ENCODE measurements around the gene RPRD2. TPM values are rescaled to one million over a fixed set of nuclear protein-coding genes. Genes with fewer than 3 reads are reported as not detected.
A peak's percentile ranks its signal among the peaks of the same experiment; 100 is the strongest.

Gene RPRD2
- total and polyA plus RNA-seq, 9 of the 15 experiments (the other 6 are each of a cell fraction or from before 2014, with no cell fraction given) = 1.5 to 21.6 (median 7.7) TPM

DNA sequence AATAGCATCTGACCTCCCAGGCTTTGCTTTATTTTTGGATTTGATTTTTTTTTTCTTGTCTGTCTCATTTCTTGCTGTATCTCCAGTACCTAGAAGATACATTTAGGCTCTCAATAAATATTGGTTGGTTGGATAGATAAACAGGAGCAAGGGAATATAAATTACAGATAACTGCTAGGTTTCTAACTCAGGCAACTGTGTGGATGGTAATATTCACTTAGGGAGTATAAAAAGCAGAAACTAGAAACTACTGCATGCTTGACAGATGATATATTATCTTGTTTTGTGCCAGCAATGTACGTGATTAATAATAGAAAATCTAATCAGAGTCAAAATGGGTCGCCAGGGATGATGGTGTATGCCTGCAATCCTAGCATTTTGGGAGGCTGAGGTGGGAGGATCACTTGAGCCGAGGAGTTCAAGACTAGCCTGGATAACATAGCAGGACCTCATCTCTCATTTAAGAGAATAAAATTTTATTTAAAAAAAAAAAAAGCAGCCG lies 92.2 kb downstream of the RPRD2 start (continued):
- TF ChIP-seq BRF1 (IDR thresholded peaks at IDR 0.05; ENCODE audit: borderline replicate concordance, extremely low read depth, insufficient read length) = no peak
- TF ChIP-seq, protein P1, sequence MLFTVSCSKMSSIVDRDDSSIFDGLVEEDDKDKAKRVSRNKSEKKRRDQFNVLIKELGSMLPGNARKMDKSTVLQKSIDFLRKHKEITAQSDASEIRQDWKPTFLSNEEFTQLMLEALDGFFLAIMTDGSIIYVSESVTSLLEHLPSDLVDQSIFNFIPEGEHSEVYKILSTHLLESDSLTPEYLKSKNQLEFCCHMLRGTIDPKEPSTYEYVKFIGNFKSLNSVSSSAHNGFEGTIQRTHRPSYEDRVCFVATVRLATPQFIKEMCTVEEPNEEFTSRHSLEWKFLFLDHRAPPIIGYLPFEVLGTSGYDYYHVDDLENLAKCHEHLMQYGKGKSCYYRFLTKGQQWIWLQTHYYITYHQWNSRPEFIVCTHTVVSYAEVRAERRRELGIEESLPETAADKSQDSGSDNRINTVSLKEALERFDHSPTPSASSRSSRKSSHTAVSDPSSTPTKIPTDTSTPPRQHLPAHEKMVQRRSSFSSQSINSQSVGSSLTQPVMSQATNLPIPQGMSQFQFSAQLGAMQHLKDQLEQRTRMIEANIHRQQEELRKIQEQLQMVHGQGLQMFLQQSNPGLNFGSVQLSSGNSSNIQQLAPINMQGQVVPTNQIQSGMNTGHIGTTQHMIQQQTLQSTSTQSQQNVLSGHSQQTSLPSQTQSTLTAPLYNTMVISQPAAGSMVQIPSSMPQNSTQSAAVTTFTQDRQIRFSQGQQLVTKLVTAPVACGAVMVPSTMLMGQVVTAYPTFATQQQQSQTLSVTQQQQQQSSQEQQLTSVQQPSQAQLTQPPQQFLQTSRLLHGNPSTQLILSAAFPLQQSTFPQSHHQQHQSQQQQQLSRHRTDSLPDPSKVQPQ (CRISPR knock-in tag; IDR thresholded peaks at IDR 0.05; ENCODE audit: borderline replicate concordance) = no peak

DNA sequence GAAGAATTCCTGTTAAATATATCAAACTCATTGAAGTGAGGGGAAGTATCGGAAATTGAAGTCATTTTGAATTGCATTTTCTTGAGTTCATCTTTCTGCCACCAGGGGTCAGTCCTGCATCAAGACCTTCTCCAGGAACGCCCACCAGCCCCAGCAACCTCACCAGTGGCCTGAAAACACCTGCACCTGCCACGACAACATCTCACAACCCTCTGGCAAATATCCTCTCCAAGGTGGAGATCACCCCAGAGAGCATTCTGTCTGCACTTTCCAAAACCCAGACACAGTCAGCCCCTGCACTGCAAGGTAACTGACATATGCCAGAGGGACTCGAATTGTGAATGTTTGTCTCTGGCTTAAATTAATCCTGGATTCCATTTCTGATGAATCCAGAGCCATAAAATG lies 100.5 kb downstream of the RPRD2 start:
- H3K9ac ChIP-seq (ENCODE audit: insufficient read depth in 1 of 2, low read depth in 2 of 2, low read length in 2 of 2) = no peak overlapping the region
- no peak overlapping the region for H3K4me2 ChIP-seq (ENCODE audit: insufficient read depth, low read length)
- DNase-seq (ENCODE audit: extremely low read depth in 1 of 4, low spot score in 3 of 4) (peak; percentile 67 to 84 (median 77)), FAIRE-seq (peak; percentile 84), ATAC-seq (peak; percentile 85)
- POLR2A ChIA-PET = no interaction called here
- H2AFZ ChIP-seq (ENCODE audit: low read depth, low read length) = no peak overlapping the region
- H3K9me1 ChIP-seq (ENCODE audit: control insufficient read depth, insufficient read depth, low read length) = no peaks in the 10 kb centered on the region
- in situ Hi-C loops (cut with MboI) (no loop called here), intact Hi-C loops (cut with micrococcal nuclease) (loop anchor here (5.0 kb wide), 2 partner anchors 53 to 348 kb away; partner anchors contain the start of gene FALEC)
- H3K27ac ChIP-seq (ENCODE audit: extremely low read depth, low read depth, low read length) = no peak overlapping the region
- 44% methylated on average over 4 of the region's 4 CpGs for WGBS (ENCODE audit: insufficient coverage, low coverage, missing lambda C conversion rate)
- BruUV-seq (replicated peaks) = no TSS peak
- H4K20me1 ChIP-seq (replicated peaks; ENCODE audit: control insufficient read depth, insufficient read depth, low read length) = no peaks in the 10 kb centered on the region
- H3K36me3 ChIP-seq (ENCODE audit: control insufficient read depth, insufficient read depth, low read length) = peaks cover 53% of the 10 kb centered on the region
- CTCF ChIA-PET (ENCODE audit: low intra/inter-chr PET ratio) = interaction anchor here (0.5 to 2.0 kb wide), 9 partner anchors 52 to 531 kb away, joined by 3 to 9 read pairs (median 3); no protein-coding TSS in a partner anchor
- H3K27me3 ChIP-seq (ENCODE audit: control insufficient read depth in 2 of 2, insufficient read depth in 2 of 2, low read length in 2 of 2) = no peaks in the 10 kb centered on the region
- no peaks in the 10 kb centered on the region for H3K79me2 ChIP-seq (ENCODE audit: control insufficient read depth, insufficient read depth, low read length)
- no peaks in the 10 kb centered on the region for H3K4me1 ChIP-seq (replicated peaks in 1 of 2; ENCODE audit: control insufficient read depth in 2 of 2, insufficient read depth in 2 of 2, low read length in 2 of 2)
- H3K9me3 ChIP-seq (replicated peaks; ENCODE audit: control insufficient read depth, insufficient read depth, low read depth, low read length) = no peaks in the 10 kb centered on the region
- no peak overlapping the region for H3K4me3 ChIP-seq
- TF ChIP-seq GABPA (tag; conservative IDR thresholded peaks at IDR 0.05; ENCODE audit: low read depth) = no peak
- TF ChIP-seq KLF16 (IDR thresholded peaks at IDR 0.05) = 0 out of 2 replicates have a peak, but pooled peaks have one; percentile 33
- TF ChIP-seq TAF9B (IDR thresholded peaks at IDR 0.05; ENCODE audit: partially characterized antibody) = no peak
- TF ChIP-seq CTBP1 (IDR thresholded peaks at IDR 0.05; ENCODE audit: borderline replicate concordance) = no peak
- TF ChIP-seq CBX8 (IDR thresholded peaks at IDR 0.05; ENCODE audit: borderline replicate concordance, extremely low read depth, low read depth, low read length, poor library complexity, severe bottlenecking) = no peak
- TF ChIP-seq, protein P2, sequence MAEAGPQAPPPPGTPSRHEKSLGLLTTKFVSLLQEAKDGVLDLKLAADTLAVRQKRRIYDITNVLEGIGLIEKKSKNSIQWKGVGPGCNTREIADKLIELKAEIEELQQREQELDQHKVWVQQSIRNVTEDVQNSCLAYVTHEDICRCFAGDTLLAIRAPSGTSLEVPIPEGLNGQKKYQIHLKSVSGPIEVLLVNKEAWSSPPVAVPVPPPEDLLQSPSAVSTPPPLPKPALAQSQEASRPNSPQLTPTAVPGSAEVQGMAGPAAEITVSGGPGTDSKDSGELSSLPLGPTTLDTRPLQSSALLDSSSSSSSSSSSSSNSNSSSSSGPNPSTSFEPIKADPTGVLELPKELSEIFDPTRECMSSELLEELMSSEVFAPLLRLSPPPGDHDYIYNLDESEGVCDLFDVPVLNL (CRISPR knock-in tag; IDR thresholded peaks at IDR 0.05; ENCODE audit: low read depth) = no peak
- no peak for TF ChIP-seq MEF2A (IDR thresholded peaks at IDR 0.05; ENCODE audit: control insufficient read depth, low read depth, low read length)
- TF ChIP-seq ZNF253 (CRISPR knock-in tag; conservative IDR thresholded peaks at IDR 0.05) = no peak
- peak; percentile 72 for TF ChIP-seq EGR1 (conservative IDR thresholded peaks at IDR 0.05)
- TF ChIP-seq ZNF12 (CRISPR knock-in tag; IDR thresholded peaks at IDR 0.05) = no peak
- no peak for TF ChIP-seq DMBX1 (CRISPR knock-in tag; IDR thresholded peaks at IDR 0.05; ENCODE audit: borderline replicate concordance)
- TF ChIP-seq, protein P3, sequence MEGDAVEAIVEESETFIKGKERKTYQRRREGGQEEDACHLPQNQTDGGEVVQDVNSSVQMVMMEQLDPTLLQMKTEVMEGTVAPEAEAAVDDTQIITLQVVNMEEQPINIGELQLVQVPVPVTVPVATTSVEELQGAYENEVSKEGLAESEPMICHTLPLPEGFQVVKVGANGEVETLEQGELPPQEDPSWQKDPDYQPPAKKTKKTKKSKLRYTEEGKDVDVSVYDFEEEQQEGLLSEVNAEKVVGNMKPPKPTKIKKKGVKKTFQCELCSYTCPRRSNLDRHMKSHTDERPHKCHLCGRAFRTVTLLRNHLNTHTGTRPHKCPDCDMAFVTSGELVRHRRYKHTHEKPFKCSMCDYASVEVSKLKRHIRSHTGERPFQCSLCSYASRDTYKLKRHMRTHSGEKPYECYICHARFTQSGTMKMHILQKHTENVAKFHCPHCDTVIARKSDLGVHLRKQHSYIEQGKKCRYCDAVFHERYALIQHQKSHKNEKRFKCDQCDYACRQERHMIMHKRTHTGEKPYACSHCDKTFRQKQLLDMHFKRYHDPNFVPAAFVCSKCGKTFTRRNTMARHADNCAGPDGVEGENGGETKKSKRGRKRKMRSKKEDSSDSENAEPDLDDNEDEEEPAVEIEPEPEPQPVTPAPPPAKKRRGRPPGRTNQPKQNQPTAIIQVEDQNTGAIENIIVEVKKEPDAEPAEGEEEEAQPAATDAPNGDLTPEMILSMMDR (IDR thresholded peaks at IDR 0.05 in 2 of 3, conservative IDR thresholded peaks at IDR 0.05 in 1 of 3; ENCODE audit: insufficient read depth in 2 of 3, low read depth in 1 of 3, low read length in 3 of 3) = peak; percentile 75 to 82 (median 81)
- TF ChIP-seq CC2D1A (IDR thresholded peaks at IDR 0.05) = peak; percentile 27; the same call in 1 of the 2 replicates
